OCI-LY7 (cell line): Measurements from ENCODE around the gene RAE1.

Source experiments
- EZH2phosphoT487 ChIP-seq: fragments of 200-600 bp; sonication (generic); IDR thresholded peaks from 2 replicates; pipeline ENCODE4 v1.6.1; 2018; ENCODE audit warnings: low read depth, borderline replicate concordance, mild to moderate bottlenecking, mixed run types, antibody characterized with exemption, low read length, moderate library complexity, mixed read lengths
- TF ChIP-seq, protein P1 (sequence below): fragments of 200-600 bp; sonication (generic); conservative IDR thresholded peaks from 2 replicates; pipeline ENCODE4 v1.5.1; 2014; ENCODE audit warnings: mild to moderate bottlenecking, antibody characterized with exemption, low read length, moderate library complexity, mixed read lengths

DNA sequence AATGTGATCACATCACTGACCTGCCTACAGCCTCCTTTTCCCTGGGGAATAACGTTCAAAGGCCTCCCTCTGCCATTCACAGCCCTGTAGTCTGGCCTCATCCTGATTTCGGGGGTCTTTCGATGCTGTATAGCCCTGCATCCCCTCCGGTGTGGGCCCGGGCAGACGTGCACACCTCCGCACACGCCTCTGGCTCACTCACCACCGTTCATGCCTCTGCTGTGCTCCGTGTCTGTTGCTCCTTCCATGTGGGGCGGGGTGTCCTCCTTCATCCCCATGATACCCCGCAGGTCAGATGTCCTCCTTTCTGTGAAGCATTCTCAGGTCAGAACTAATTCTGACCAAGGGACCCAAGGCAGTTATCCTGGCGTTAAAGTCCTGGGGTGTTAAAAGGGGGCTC, 26.3 kb downstream of the RAE1 start:
- TF ChIP-seq, protein P1, sequence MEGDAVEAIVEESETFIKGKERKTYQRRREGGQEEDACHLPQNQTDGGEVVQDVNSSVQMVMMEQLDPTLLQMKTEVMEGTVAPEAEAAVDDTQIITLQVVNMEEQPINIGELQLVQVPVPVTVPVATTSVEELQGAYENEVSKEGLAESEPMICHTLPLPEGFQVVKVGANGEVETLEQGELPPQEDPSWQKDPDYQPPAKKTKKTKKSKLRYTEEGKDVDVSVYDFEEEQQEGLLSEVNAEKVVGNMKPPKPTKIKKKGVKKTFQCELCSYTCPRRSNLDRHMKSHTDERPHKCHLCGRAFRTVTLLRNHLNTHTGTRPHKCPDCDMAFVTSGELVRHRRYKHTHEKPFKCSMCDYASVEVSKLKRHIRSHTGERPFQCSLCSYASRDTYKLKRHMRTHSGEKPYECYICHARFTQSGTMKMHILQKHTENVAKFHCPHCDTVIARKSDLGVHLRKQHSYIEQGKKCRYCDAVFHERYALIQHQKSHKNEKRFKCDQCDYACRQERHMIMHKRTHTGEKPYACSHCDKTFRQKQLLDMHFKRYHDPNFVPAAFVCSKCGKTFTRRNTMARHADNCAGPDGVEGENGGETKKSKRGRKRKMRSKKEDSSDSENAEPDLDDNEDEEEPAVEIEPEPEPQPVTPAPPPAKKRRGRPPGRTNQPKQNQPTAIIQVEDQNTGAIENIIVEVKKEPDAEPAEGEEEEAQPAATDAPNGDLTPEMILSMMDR, result no peak
- no peak for TF ChIP-seq EZH2phosphoT487
